ENCODE results near the gene TBC1D26. TPM values are rescaled to one million over a fixed set of nuclear protein-coding genes. Genes with fewer than 3 reads are reported as not detected.

TBC1D26 gene
- polyA plus RNA-seq, 3 donors: 0.53 to 1.3 TPM; not detected in 1

Other genes starting within 250 kb of the TBC1D26 start
- gene TVP23C, start 168.8 kb upstream of the TBC1D26 start, polyA plus RNA-seq (ENCODE audit: insufficient read length in 3 of 3): 10 to 100 TPM; 11.1 to 22.6 (median 12.8) TPM
- under 1 TPM; 0.26 to 0.74 (median 0.66) TPM for gene FBXW10B, start 112.6 kb upstream of the TBC1D26 start, polyA plus RNA-seq (ENCODE audit: insufficient read length in 3 of 3)
- 10 to 100 TPM; 20.0 to 27.6 (median 23.4) TPM for gene TRIM16, start 48.0 kb upstream of the TBC1D26 start, polyA plus RNA-seq (ENCODE audit: insufficient read length in 3 of 3)
- 10 to 100 TPM; 40.7 to 46.9 (median 42.8) TPM for gene ZNF286A, start 32.5 kb upstream of the TBC1D26 start, polyA plus RNA-seq (ENCODE audit: insufficient read length in 3 of 3)
- gene ADORA2B, start 212.8 kb downstream of the TBC1D26 start, polyA plus RNA-seq (ENCODE audit: insufficient read length in 3 of 3): 1 to 10 TPM; 1.3 to 7.3 (median 5.1) TPM

Data from renal cortex interstitium (tissue), 3 donors.